Panc1 (cell line): ENCODE results near the gene CAPN10.

Experiments used
- POLR2AphosphoS5 ChIP-seq: IDR thresholded peaks from 2 replicates; pipeline ENCODE4 v1.6.1; 2012; ENCODE audit warnings: mild to moderate bottlenecking, low read depth, low read length, moderate library complexity
- REST ChIP-seq, 2 experiments: IDR thresholded peaks; 2 replicates each; pipeline ENCODE4 v1.6.1; 2011 to 2012; ENCODE audit warnings: low read depth in 2 of 2, control low read depth in 1 of 2, low read length in 1 of 2, mild to moderate bottlenecking in 1 of 2, moderate library complexity in 1 of 2; ENCODE audit not compliant: insufficient read depth in 1 of 2
- SIN3A ChIP-seq: IDR thresholded peaks from 2 replicates; pipeline ENCODE4 v1.6.1; 2012; ENCODE audit warnings: low read depth, mild to moderate bottlenecking, low read length, moderate library complexity, borderline replicate concordance; ENCODE audit not compliant: insufficient read depth
- TF ChIP-seq, protein P1 (sequence below): fragments of 450-650 bp; IDR thresholded peaks from 2 replicates; pipeline ENCODE4 v1.5.1; 2017; ENCODE audit warnings: mild to moderate bottlenecking

- TF ChIP-seq, protein P1, sequence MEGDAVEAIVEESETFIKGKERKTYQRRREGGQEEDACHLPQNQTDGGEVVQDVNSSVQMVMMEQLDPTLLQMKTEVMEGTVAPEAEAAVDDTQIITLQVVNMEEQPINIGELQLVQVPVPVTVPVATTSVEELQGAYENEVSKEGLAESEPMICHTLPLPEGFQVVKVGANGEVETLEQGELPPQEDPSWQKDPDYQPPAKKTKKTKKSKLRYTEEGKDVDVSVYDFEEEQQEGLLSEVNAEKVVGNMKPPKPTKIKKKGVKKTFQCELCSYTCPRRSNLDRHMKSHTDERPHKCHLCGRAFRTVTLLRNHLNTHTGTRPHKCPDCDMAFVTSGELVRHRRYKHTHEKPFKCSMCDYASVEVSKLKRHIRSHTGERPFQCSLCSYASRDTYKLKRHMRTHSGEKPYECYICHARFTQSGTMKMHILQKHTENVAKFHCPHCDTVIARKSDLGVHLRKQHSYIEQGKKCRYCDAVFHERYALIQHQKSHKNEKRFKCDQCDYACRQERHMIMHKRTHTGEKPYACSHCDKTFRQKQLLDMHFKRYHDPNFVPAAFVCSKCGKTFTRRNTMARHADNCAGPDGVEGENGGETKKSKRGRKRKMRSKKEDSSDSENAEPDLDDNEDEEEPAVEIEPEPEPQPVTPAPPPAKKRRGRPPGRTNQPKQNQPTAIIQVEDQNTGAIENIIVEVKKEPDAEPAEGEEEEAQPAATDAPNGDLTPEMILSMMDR = no peak
- no peak for TF ChIP-seq REST (IDR thresholded peaks at IDR 0.05; ENCODE audit: insufficient read depth in 1 of 2, low read depth in 2 of 2, low read length in 1 of 2)
- TF ChIP-seq POLR2AphosphoS5 = no peak
- TF ChIP-seq SIN3A = no peak
Measured at GRCh38 chr2:240593703-240594451, 7.3 kb downstream of the CAPN10 start.
